GM19452 (cell line): ENCODE results near the gene CYB561D1.

Source experiments
- ATAC-seq: cut with Tn5 transposase; IDR thresholded peaks from one replicate; pipeline ENCODE4 v1.9.1; 2021; ENCODE audit not compliant: unreplicated experiment

CYB561D1 gene

GRCh38 chr1:109546311-109547109 is 52.6 kb downstream of the CYB561D1 start:
- peak; percentile 41 for ATAC-seq

DNA sequence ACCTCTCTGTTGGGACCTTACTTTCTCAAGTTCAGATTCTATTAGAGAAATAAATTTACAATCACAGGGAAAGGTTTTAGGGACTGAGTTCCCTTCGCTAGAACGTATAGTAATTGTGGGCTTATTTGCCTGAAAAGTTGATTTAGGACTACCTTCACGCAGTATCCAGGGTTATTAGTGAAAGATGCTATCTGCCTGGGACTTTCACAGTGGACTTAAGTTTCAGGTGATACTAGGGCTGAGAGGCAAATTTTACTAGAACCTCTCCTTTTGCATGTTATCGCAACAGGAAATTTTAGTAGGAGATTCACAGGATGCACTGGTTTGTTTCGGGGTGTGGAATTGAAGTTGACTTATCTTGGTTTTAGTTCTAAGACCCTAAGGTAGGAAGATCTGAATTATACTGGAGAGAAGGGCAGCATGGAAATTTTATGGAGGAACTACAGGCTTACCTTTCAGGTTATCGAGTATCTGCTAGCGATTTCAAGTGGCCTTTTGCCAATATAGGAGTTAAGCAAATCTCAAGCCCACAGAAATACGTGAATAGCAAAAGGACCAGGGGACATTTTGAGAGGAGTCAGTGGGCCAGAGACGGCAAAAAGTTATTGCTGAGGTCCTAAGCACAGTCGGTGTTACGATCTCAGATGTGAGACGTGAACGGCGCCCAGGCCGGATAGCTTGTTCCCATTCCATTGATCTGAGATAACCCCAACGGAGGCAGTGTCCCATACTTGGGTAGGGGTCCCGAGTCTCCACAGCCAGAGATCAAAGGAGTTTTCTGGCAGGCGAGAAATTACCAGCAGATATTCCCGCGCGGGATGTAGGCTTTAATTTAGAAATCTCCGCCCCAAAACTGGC is 53.8 kb downstream of the CYB561D1 start:
- ATAC-seq, result no peak

DNA sequence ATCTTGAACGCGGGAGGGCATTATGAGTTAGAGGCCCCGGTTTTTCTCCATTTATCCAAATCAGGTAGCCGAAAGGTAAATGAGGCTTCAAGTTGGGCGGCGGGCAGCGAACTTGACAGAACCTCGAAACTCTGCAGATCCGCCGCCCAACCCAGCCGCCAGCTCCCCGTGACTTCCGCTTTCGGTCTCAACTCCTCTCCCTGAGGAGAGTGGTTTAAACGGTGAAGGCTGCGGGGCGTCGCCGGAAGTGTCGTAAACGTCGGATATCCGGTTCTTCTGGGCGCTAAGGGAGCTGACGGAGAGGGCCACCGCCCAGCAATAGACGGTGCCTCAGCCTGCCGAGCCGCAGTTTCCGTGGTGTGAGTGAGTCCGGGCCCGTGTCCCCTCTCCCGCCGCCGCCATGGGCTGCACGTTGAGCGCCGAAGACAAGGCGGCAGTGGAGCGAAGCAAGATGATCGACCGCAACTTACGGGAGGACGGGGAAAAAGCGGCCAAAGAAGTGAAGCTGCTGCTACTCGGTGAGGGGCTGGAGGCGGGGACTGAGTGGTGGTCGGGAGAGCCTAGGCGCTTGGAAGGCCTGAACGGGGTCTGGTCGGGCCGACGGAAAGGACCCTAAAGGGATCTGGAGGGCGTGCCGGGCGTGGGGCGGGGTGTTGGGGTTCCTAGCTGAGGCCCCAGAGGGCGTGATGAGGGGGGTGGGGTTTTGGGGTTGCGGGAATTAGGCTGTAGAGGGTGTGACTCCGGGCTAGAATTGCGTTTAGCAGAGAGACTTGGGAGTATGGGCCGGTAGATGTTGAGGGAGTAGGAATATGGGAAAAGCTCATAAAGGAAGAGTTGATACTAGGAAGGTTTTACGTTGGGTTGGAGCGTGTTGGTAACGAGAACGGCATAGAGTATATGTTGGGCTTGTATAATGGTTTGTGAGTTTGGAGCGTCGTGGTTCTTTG is 54.7 kb downstream of the CYB561D1 start, which contains the start of gene GNAI3:
TSS of gene GNAI3 (plus strand) at position 295 of the 947 bp plus-strand sequence. CDS start at position 401, 106 bp downstream.
- peak; percentile 93 for ATAC-seq
